K562 (cell line): Measurements from ENCODE around the gene WAS. TPM values are rescaled to one million over a fixed set of nuclear protein-coding genes. Genes with fewer than 3 reads are reported as not detected.

Experiments
- ATF1 ChIP-seq, 2 experiments: fragments of 450-650 bp in 1 of 2; IDR thresholded peaks; 2 replicates each; pipeline ENCODE4 v1.6.1; 2016; ENCODE audit warnings: missing compliant biosample characterization in 1 of 2, missing genetic modification characterization in 1 of 2
- ATF6 ChIP-seq: sonication (generic); formaldehyde crosslinking; IDR thresholded peaks from 2 replicates; pipeline ENCODE4 v1.4.0; 2020; ENCODE audit warnings: mild to moderate bottlenecking, missing genetic modification reagents
- BRD9 ChIP-seq: fragments of 450-650 bp; IDR thresholded peaks from 2 replicates; pipeline ENCODE4 v1.6.1; 2018; ENCODE audit warnings: low read depth; ENCODE audit not compliant: partially characterized antibody
- DMBX1 ChIP-seq: fragments of 250-450 bp; sonication (Bioruptor Pico); IDR thresholded peaks from 2 replicates; pipeline ENCODE4 v1.8.0; 2022; ENCODE audit warnings: inconsistent platforms, mild to moderate bottlenecking, moderate library complexity, borderline replicate concordance
- MAFG ChIP-seq: fragments of 450-650 bp; conservative IDR thresholded peaks from 2 replicates; pipeline ENCODE4 v1.6.1; 2016; ENCODE audit warnings: missing genetic modification characterization, missing compliant biosample characterization
- MED1 ChIP-seq: sonication (generic); formaldehyde crosslinking; IDR thresholded peaks from 2 replicates; pipeline ENCODE4 v1.8.1; 2023; ENCODE audit warnings: missing genetic modification reagents, borderline replicate concordance
- POLR2A ChIP-seq: fragments of 450-650 bp; conservative IDR thresholded peaks from 2 replicates; pipeline ENCODE4 v1.6.1; 2016
- ZBTB7A ChIP-seq: IDR thresholded peaks from 2 replicates; pipeline ENCODE4 v1.6.1; 2011; ENCODE audit warnings: low read depth, mild to moderate bottlenecking, low read length, moderate library complexity, borderline replicate concordance; ENCODE audit not compliant: control insufficient read depth
- ZKSCAN3 ChIP-seq: fragments of 250-450 bp; sonication (Bioruptor Pico); IDR thresholded peaks from 2 replicates; pipeline ENCODE4 v1.4.0; 2020
- polyA plus RNA-seq, 8 experiments: library from polyadenylated mRNA; depleted of rRNA in 4 of 8; stranded (reverse) in 5 of 8; unstranded in 3 of 8; fragments of >200 nt; fragmentation: Nextera tagmentation in 2 of 8; fragmentation: Illumina TruSeq in 1 of 8; extraction: Ambion mirVana in 2 of 8; extraction: Trizol in 1 of 8; gene quantifications; 2 replicates each; pipeline versions ENCODE4 v1.2.1 to v1.2.3, GENCODE V29; 2011 to 2014; ENCODE audit warnings: inconsistent platforms in 1 of 8, missing spikeins in 1 of 8
- total RNA-seq, 7 experiments: library from RNA; depleted of rRNA in 6 of 7; stranded (reverse); fragments of >200 nt in 6 of 7; fragmentation: Illumina TruSeq in 2 of 7; extraction: Trizol in 2 of 7; gene quantifications; 2 replicates each; pipeline versions ENCODE4 v1.2.1 to v1.2.3, GENCODE V29; 2011 to 2021; ENCODE audit warnings: low replicate concordance in 1 of 7
- TF ChIP-seq, protein P1 (sequence below): fragments of 250-450 bp; sonication (Bioruptor Pico); IDR thresholded peaks from 2 replicates; pipeline ENCODE4 v1.5.0; 2020; ENCODE audit warnings: mild to moderate bottlenecking, borderline replicate concordance
- TF ChIP-seq, protein P2 (sequence below): fragments of 450-650 bp; IDR thresholded peaks from 2 replicates; pipeline ENCODE4 v1.6.1; 2016; ENCODE audit warnings: low read depth
- TF ChIP-seq, protein P3 (sequence below): sonication (generic); formaldehyde crosslinking; IDR thresholded peaks from 2 replicates; pipeline ENCODE4 v1.8.1; 2023; ENCODE audit warnings: mild to moderate bottlenecking, missing genetic modification reagents

The WAS gene
- total and polyA plus RNA-seq, 9 of the 15 experiments (the other 6 are each of a cell fraction or from before 2014, with no cell fraction given): 0.11 to 16.1 (median 3.8) TPM

GRCh38 chrX:48737213-48737938 is 53.8 kb downstream of the WAS start (continued):
- TF ChIP-seq ATF6 (CRISPR knock-in tag) (no peak), ZBTB7A (peak; percentile 84), ZKSCAN3 (CRISPR knock-in tag) (no peak), DMBX1 (CRISPR knock-in tag) (no peak), MED1 (CRISPR knock-in tag) (no peak), POLR2A (peak; percentile 86), MAFG (tag) (no peak), BRD9 (no peak), ATF1 (CRISPR knock-in tag; IDR thresholded peaks at IDR 0.05) (no peak), ATF1 (tag; IDR thresholded peaks at IDR 0.05) (peak; percentile 76)
- TF ChIP-seq, protein P1, sequence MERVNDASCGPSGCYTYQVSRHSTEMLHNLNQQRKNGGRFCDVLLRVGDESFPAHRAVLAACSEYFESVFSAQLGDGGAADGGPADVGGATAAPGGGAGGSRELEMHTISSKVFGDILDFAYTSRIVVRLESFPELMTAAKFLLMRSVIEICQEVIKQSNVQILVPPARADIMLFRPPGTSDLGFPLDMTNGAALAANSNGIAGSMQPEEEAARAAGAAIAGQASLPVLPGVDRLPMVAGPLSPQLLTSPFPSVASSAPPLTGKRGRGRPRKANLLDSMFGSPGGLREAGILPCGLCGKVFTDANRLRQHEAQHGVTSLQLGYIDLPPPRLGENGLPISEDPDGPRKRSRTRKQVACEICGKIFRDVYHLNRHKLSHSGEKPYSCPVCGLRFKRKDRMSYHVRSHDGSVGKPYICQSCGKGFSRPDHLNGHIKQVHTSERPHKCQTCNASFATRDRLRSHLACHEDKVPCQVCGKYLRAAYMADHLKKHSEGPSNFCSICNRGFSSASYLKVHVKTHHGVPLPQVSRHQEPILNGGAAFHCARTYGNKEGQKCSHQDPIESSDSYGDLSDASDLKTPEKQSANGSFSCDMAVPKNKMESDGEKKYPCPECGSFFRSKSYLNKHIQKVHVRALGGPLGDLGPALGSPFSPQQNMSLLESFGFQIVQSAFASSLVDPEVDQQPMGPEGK (CRISPR knock-in tag): no peak
- TF ChIP-seq, protein P2, sequence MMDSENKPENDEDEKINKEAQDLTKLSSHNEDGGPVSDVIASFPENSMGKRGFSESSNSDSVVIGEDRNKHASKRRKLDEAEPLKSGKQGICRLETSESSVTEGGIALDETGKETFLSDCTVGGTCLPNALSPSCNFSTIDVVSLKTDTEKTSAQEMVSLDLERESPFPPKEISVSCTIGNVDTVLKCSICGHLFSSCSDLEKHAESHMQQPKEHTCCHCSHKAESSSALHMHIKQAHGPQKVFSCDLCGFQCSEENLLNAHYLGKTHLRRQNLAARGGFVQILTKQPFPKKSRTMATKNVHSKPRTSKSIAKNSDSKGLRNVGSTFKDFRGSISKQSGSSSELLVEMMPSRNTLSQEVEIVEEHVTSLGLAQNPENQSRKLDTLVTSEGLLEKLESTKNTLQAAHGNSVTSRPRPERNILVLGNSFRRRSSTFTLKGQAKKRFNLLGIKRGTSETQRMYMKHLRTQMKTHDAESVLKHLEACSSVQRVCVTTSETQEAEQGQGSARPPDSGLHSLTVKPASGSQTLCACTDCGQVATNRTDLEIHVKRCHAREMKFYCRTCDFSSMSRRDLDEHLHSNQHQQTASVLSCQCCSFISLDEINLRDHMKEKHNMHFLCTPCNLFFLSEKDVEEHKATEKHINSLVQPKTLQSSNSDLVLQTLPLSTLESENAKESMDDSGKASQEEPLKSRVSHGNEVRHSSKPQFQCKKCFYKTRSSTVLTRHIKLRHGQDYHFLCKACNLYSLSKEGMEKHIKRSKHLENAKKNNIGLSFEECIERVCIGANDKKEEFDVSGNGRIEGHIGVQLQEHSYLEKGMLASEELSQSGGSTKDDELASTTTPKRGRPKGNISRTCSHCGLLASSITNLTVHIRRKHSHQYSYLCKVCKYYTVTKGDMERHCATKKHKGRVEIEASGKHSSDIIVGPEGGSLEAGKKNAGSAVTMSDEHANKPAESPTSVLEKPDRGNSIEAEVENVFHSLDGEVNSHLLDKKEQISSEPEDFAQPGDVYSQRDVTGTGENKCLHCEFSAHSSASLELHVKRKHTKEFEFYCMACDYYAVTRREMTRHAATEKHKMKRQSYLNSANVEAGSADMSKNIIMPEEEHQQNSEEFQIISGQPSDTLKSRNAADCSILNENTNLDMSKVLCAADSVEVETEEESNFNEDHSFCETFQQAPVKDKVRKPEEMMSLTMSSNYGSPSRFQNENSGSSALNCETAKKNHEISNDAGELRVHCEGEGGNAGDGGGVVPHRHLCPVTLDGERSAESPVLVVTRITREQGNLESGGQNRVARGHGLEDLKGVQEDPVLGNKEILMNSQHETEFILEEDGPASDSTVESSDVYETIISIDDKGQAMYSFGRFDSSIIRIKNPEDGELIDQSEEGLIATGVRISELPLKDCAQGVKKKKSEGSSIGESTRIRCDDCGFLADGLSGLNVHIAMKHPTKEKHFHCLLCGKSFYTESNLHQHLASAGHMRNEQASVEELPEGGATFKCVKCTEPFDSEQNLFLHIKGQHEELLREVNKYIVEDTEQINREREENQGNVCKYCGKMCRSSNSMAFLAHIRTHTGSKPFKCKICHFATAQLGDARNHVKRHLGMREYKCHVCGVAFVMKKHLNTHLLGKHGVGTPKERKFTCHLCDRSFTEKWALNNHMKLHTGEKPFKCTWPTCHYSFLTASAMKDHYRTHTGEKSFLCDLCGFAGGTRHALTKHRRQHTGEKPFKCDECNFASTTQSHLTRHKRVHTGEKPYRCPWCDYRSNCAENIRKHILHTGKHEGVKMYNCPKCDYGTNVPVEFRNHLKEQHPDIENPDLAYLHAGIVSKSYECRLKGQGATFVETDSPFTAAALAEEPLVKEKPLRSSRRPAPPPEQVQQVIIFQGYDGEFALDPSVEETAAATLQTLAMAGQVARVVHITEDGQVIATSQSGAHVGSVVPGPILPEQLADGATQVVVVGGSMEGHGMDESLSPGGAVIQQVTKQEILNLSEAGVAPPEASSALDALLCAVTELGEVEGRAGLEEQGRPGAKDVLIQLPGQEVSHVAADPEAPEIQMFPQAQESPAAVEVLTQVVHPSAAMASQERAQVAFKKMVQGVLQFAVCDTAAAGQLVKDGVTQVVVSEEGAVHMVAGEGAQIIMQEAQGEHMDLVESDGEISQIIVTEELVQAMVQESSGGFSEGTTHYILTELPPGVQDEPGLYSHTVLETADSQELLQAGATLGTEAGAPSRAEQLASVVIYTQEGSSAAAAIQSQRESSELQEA: no peak
- TF ChIP-seq, protein P3, sequence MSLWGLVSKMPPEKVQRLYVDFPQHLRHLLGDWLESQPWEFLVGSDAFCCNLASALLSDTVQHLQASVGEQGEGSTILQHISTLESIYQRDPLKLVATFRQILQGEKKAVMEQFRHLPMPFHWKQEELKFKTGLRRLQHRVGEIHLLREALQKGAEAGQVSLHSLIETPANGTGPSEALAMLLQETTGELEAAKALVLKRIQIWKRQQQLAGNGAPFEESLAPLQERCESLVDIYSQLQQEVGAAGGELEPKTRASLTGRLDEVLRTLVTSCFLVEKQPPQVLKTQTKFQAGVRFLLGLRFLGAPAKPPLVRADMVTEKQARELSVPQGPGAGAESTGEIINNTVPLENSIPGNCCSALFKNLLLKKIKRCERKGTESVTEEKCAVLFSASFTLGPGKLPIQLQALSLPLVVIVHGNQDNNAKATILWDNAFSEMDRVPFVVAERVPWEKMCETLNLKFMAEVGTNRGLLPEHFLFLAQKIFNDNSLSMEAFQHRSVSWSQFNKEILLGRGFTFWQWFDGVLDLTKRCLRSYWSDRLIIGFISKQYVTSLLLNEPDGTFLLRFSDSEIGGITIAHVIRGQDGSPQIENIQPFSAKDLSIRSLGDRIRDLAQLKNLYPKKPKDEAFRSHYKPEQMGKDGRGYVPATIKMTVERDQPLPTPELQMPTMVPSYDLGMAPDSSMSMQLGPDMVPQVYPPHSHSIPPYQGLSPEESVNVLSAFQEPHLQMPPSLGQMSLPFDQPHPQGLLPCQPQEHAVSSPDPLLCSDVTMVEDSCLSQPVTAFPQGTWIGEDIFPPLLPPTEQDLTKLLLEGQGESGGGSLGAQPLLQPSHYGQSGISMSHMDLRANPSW (CRISPR knock-in tag): no peak
